22Rv1 (cell line): ENCODE measurements around the gene WNT7A.

Experiments
- CTCF ChIP-seq: fragments of 450-650 bp; IDR thresholded peaks from 2 replicates; pipeline ENCODE4 v1.5.1; 2017; ENCODE audit warnings: mild to moderate bottlenecking
- ZFX ChIP-seq: fragments of 450-650 bp; IDR thresholded peaks from 2 replicates; pipeline ENCODE4 v1.6.1; 2017; ENCODE audit warnings: antibody characterized with exemption, borderline replicate concordance

GRCh38 chr3:13846716-13847570, 32.9 kb downstream of the WNT7A start:
- TF ChIP-seq CTCF, result no peak
- TF ChIP-seq ZFX, result no peak
